ENCODE measurements around the gene EML1. TPM values are rescaled to one million over a fixed set of nuclear protein-coding genes. Genes with fewer than 3 reads are reported as not detected.

The EML1 gene
- total RNA-seq, 2 experiments from 2014 or later = not detected

DNA sequence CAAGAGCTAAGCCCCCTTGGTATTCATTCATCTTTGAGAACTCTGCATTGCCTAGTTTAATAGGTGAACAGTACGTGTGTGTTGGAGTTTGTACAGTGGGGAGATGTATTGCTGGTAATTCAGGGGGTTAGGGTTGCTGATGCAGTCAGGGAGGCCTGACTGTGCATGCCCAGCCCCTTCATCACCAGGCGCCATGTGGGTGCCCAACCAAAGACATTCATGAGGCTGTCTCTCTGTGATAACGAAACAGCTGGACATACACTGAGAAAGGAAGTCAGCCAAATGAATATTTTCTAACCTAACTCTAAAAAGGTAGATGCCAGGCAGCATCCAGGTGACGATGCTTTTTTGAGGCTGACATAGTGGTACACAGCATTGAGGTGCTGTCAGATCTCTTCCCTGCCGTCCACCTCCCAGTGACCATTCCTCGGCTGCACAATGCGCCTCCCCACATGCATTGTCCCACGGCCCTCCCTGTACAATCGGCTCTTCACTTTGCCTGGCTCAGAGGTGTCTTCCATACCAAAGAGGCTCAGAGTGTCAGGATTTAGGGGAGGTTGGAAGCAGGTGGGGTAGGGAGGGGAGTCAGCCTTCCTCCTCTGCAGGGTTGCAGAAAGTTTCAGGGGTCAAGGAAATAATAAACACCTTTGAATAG, 19.0 kb downstream of the EML1 start:
- Histone ChIP-seq H3K9me3 (ENCODE audit: low read length) (no peaks in the 10 kb centered on the region), H3K79me2 (ENCODE audit: insufficient read depth, low read depth, low read length) (no peaks in the 10 kb centered on the region), H2AFZ (ENCODE audit: low read length) (no peak overlapping the region), H3K36me3 (ENCODE audit: insufficient read depth, low read length) (no peaks in the 10 kb centered on the region), H3K9me2 (ENCODE audit: insufficient read depth, low read length) (no peaks in the 10 kb centered on the region), H4K20me1 (ENCODE audit: insufficient read depth, low read length) (no peaks in the 10 kb centered on the region), H3K4me1 (ENCODE audit: insufficient read depth, low read length, poor library complexity, severe bottlenecking) (no peaks in the 10 kb centered on the region), H3K4me3 (ENCODE audit: low read depth, low read length, poor library complexity, severe bottlenecking) (no peak overlapping the region), H3K4me2 (ENCODE audit: low read length) (no peak overlapping the region), H3K27ac (ENCODE audit: low read depth, low read length, poor library complexity, severe bottlenecking) (no peak overlapping the region)
- TF ChIP-seq, protein P1, sequence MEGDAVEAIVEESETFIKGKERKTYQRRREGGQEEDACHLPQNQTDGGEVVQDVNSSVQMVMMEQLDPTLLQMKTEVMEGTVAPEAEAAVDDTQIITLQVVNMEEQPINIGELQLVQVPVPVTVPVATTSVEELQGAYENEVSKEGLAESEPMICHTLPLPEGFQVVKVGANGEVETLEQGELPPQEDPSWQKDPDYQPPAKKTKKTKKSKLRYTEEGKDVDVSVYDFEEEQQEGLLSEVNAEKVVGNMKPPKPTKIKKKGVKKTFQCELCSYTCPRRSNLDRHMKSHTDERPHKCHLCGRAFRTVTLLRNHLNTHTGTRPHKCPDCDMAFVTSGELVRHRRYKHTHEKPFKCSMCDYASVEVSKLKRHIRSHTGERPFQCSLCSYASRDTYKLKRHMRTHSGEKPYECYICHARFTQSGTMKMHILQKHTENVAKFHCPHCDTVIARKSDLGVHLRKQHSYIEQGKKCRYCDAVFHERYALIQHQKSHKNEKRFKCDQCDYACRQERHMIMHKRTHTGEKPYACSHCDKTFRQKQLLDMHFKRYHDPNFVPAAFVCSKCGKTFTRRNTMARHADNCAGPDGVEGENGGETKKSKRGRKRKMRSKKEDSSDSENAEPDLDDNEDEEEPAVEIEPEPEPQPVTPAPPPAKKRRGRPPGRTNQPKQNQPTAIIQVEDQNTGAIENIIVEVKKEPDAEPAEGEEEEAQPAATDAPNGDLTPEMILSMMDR (conservative IDR thresholded peaks at IDR 0.05; ENCODE audit: low read length) = no peak
- TF ChIP-seq EZH2phosphoT487 (IDR thresholded peaks at IDR 0.05; ENCODE audit: borderline replicate concordance, low read depth, low read length) = no peak
- ChIA-PET CTCF (ENCODE audit: unreplicated experiment) (no interaction called here), POLR2A (no interaction called here)
- no TSS peak for BruUV-seq (replicated peaks)
- DNase-seq (ENCODE audit: low spot score) = no peak
- intact Hi-C loops (cut with micrococcal nuclease; ENCODE audit: unreplicated experiment) = no loop called here

DNA sequence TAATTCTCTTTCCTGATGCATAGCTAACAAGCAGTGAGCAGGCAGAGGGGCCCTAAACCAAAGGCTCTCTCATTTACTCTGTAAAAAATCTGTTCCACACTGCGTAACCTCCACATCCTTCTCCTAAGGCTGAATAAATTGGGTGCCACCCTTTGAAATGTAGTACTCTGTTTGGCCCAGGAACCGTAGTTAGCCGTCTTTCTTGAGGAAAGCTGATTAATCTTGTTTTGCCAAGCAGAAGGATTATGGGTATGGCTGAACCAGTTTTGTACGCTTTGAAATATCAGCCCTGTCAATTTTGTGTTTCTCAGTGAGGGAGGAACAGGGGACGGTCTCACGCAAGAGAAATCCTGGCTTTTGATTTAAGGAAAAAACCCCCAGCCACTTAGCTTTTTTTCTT, 19.7 kb downstream of the EML1 start:
- POLR2A ChIA-PET = interaction anchor here (0.7 to 1.4 kb wide), 2 partner anchors 9 to 70 kb away, joined by 3 read pairs; no protein-coding TSS in a partner anchor
- Histone ChIP-seq H4K20me1 (ENCODE audit: insufficient read depth, low read length) (no peaks in the 10 kb centered on the region), H3K79me2 (ENCODE audit: insufficient read depth, low read depth, low read length) (no peaks in the 10 kb centered on the region), H3K4me2 (ENCODE audit: low read length) (no peak overlapping the region), H3K4me1 (ENCODE audit: insufficient read depth, low read length, poor library complexity, severe bottlenecking) (no peaks in the 10 kb centered on the region), H3K9me3 (ENCODE audit: low read length) (no peaks in the 10 kb centered on the region), H3K9me2 (ENCODE audit: insufficient read depth, low read length) (no peaks in the 10 kb centered on the region), H3K4me3 (ENCODE audit: low read depth, low read length, poor library complexity, severe bottlenecking) (no peak overlapping the region), H3K36me3 (ENCODE audit: insufficient read depth, low read length) (no peaks in the 10 kb centered on the region), H2AFZ (ENCODE audit: low read length) (no peak overlapping the region), H3K27ac (ENCODE audit: low read depth, low read length, poor library complexity, severe bottlenecking) (no peak overlapping the region)
- TF ChIP-seq, protein P1 (conservative IDR thresholded peaks at IDR 0.05; ENCODE audit: low read length) = no peak
- no peak for DNase-seq (ENCODE audit: low spot score)
- CTCF ChIA-PET (ENCODE audit: unreplicated experiment) = no interaction called here
- no TSS peak for BruUV-seq (replicated peaks)
- intact Hi-C loops (cut with micrococcal nuclease; ENCODE audit: unreplicated experiment) = no loop called here

DNA sequence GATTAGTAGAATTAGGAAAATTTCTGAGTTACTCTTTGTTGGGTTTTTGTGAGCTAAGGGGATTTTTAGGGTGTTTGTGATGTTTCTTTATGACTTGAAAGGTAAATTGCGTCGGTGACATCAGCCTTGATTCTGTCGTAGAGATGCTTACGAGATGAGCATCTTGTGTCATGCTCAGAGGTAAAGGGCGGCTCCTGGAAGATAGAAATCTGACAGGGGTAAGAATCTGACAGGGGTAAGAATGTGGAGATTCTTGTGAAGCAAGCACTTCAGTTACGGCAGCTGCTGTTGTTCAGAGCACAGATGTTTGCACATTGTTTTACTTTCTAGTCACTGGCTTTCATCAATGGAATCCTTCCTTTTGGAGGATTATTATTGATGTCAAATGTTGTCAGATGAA, 22.5 kb downstream of the EML1 start:
- Histone ChIP-seq H3K4me1 (ENCODE audit: insufficient read depth, low read length, poor library complexity, severe bottlenecking) (no peaks in the 10 kb centered on the region), H3K9me3 (ENCODE audit: low read length) (no peaks in the 10 kb centered on the region), H3K79me2 (ENCODE audit: insufficient read depth, low read depth, low read length) (no peaks in the 10 kb centered on the region), H2AFZ (ENCODE audit: low read length) (no peak overlapping the region), H3K27ac (ENCODE audit: low read depth, low read length, poor library complexity, severe bottlenecking) (no peak overlapping the region), H3K36me3 (ENCODE audit: insufficient read depth, low read length) (no peaks in the 10 kb centered on the region), H3K9me2 (ENCODE audit: insufficient read depth, low read length) (no peaks in the 10 kb centered on the region), H4K20me1 (ENCODE audit: insufficient read depth, low read length) (no peaks in the 10 kb centered on the region), H3K4me2 (ENCODE audit: low read length) (no peak overlapping the region), H3K4me3 (ENCODE audit: low read depth, low read length, poor library complexity, severe bottlenecking) (no peak overlapping the region)
- TF ChIP-seq EZH2phosphoT487 (IDR thresholded peaks at IDR 0.05; ENCODE audit: borderline replicate concordance, low read depth, low read length) = no peak
- TF ChIP-seq, protein P1 (conservative IDR thresholded peaks at IDR 0.05; ENCODE audit: low read length) = no peak
- ChIA-PET POLR2A (no interaction called here), CTCF (ENCODE audit: unreplicated experiment) (no interaction called here)
- no TSS peak for BruUV-seq (replicated peaks)
- no peak for DNase-seq (ENCODE audit: low spot score)
- intact Hi-C loops (cut with micrococcal nuclease; ENCODE audit: unreplicated experiment) = no loop called here
